Natural killer cell treated with Interleukin-12 subunit alpha and Interleukin-12 subunit beta and Interleukin-15 and Interleukin-18, amount 100 ng/mL, for 72 hours (primary cell): ENCODE measurements around the gene CATSPERE. TPM values are rescaled to one million over a fixed set of nuclear protein-coding genes. Genes with fewer than 3 reads are reported as not detected.

Experiments used
- ATAC-seq, 2 donors: fragments of 150-1000 bp; cut with Tn5 transposase in 1 of 2; sonication (Bioruptor Pico), chemical (Tn5 transposase) in 1 of 2; 2 replicates each; pipeline ENCODE4 v1.10.0; 2021
- DNase-seq: peaks from one replicate; pipeline ENCODE4 v3.0.0; 2022; ENCODE audit warnings: low spot score
- H3K27ac Mint-ChIP-seq, 2 donors: 1 replicate in 1 of 2; 2 replicates in 1 of 2; pipeline ENCODE4 v1.8.0; 2022; ENCODE audit warnings: mixed read lengths in 2 of 2, mild to moderate bottlenecking in 1 of 2, moderate library complexity in 1 of 2
- H3K27me3 Mint-ChIP-seq, 2 donors: 1 replicate in 1 of 2; 2 replicates in 1 of 2; pipeline ENCODE4 v1.8.0; 2022; ENCODE audit warnings: mixed read lengths in 2 of 2
- H3K36me3 Mint-ChIP-seq: one replicate; pipeline ENCODE4 v1.8.0; 2022; ENCODE audit warnings: mixed read lengths
- H3K4me1 Mint-ChIP-seq, 2 donors: 1 replicate in 1 of 2; 2 replicates in 1 of 2; pipeline ENCODE4 v1.8.0; 2022; ENCODE audit warnings: low read depth in 2 of 2, mixed read lengths in 2 of 2, mild to moderate bottlenecking in 1 of 2
- H3K4me3 Mint-ChIP-seq: one replicate; pipeline ENCODE4 v1.8.0; 2022; ENCODE audit warnings: mixed read lengths
- H3K9me3 Mint-ChIP-seq: 2 replicates; pipeline ENCODE4 v1.8.0; 2022; ENCODE audit warnings: mixed read lengths
- total RNA-seq, 2 donors: library from RNA; stranded (reverse); gene quantifications; one replicate each; pipeline ENCODE4 v1.2.3, GENCODE V29; 2022

CATSPERE gene
- total RNA-seq, 2 donors from 2014 or later: 0.64 to 0.78 TPM

DNA sequence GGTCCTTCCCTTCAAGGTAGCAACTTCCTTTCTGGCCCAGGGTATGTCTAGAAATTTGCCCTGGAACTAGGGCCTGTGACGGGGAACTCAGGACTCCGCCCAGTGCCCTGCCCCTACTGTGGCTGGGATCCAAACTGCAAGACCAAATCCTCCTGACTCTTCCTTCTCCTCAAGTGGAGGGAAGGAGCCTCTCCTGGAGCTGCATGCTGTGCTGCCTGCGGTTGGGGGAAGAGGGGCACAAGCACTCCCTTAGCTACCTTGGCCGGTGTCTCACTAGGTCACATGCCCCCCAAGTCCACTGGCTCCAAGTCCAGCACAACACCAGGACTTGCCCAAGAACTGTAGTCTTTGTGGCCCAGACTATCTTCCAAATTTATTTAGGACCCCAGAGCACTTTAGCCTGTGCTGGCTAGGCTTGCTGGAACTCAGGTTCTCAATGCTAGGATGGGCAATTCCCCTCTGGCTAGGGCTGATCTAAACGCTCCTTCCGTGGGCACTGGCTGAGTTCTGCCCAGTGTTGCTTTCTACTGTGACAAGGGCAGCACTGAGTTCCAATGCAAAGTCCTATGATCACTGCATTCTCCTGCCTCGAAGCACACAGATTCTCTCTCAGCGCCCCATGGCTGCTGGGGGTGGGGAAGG, 21.6 kb upstream of the CATSPERE start:
- ATAC-seq: no peak
- Mint-ChIP-seq H3K27me3 (no peaks in the 10 kb centered on the region), H3K4me1 (peaks cover 14 to 29% of the 10 kb centered on the region in 2 donors), H3K4me3 (no peak overlapping the region), H3K36me3 (peaks cover 10% of the 10 kb centered on the region), H3K27ac (no peak overlapping the region), H3K9me3 (no peaks in the 10 kb centered on the region)
- DNase-seq: no peak

- H3K27ac Mint-ChIP-seq: no peak overlapping the region
- H3K36me3 Mint-ChIP-seq: no peaks in the 10 kb centered on the region
- DNase-seq (no peak), ATAC-seq (no peak)
- H3K4me3 Mint-ChIP-seq: no peak overlapping the region
- H3K4me1 Mint-ChIP-seq: peaks cover 24 to 43% of the 10 kb centered on the region in 2 donors
- H3K9me3 Mint-ChIP-seq: no peaks in the 10 kb centered on the region
- no peaks in the 10 kb centered on the region for H3K27me3 Mint-ChIP-seq
Observed at GRCh38 chr1:244442850-244443249, 18.2 kb upstream of the CATSPERE start.

DNA sequence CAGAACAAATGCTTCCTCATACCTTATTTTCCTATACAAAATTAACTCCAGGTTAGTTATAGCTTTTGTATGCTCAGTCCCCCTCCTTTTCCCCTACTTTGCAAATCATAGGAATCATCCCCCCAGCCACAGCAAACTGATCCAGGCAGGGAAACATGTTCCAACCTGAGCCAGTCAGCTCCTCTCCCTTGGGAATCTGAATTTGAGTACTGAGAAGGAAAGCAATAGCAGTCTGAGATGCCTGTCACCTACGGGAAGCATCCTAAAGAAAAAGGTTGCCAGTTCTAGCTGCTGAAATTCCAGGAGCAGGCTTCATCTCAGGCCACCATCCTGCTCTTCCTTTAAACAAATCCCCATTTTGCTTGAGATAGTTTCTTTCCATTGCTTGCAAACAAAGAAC, 16.2 kb upstream of the CATSPERE start:
- H3K36me3 Mint-ChIP-seq: peaks cover 7% of the 10 kb centered on the region

GRCh38 chr1:244445320-244446181, 15.5 kb upstream of the CATSPERE start:
- Mint-ChIP-seq H3K27me3 (no peaks in the 10 kb centered on the region), H3K4me1 (peaks cover 38 to 43% of the 10 kb centered on the region in 2 donors), H3K4me3 (no peak overlapping the region), H3K9me3 (no peaks in the 10 kb centered on the region), H3K36me3 (peaks cover 13% of the 10 kb centered on the region), H3K27ac (peak overlapping the region; percentile 34 to 59)
- DNase-seq (no peak), ATAC-seq (no peak)

More for the DNA sequence above, 16.2 kb upstream of the CATSPERE start:
- H3K4me1 Mint-ChIP-seq: peaks cover 31 to 42% of the 10 kb centered on the region in 2 donors
- ATAC-seq (no peak), DNase-seq (no peak)
- H3K9me3 Mint-ChIP-seq: no peaks in the 10 kb centered on the region
- no peaks in the 10 kb centered on the region for H3K27me3 Mint-ChIP-seq
- H3K27ac Mint-ChIP-seq: peak overlapping the region; percentile 34 to 59
- no peak overlapping the region for H3K4me3 Mint-ChIP-seq

DNA sequence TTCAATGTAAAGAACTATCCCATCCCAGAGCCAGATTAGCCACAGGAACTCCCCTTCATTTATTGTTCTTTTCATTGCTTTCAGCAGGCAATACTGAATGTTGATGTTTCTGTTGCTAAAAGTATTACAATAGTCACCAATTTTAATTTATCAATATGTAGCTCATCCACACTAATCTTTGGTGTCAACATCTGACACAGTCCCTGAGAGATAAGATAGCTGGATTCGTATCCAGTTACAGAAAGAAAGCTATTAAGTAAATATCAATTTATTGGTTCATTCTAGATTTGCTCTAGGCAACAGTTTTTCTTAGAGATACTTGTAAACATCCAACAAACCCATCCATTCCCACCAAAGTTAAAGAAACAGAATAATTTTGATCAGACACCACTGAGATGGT, 14.0 kb upstream of the CATSPERE start:
- H3K27ac Mint-ChIP-seq: peak overlapping the region in 1 of 2 donors; percentile 21
- peaks cover 17% of the 10 kb centered on the region for H3K36me3 Mint-ChIP-seq
- no peaks in the 10 kb centered on the region for H3K27me3 Mint-ChIP-seq
- peaks cover under 1% of the 10 kb centered on the region for H3K9me3 Mint-ChIP-seq
- DNase-seq (no peak), ATAC-seq (no peak)
- H3K4me3 Mint-ChIP-seq: no peak overlapping the region
- peaks cover 42 to 49% of the 10 kb centered on the region in 2 donors for H3K4me1 Mint-ChIP-seq

GRCh38 chr1:244447552-244447951, 13.5 kb upstream of the CATSPERE start:
- Mint-ChIP-seq H3K27ac (peak overlapping the region in 1 of 2 donors; percentile 21), H3K4me3 (no peak overlapping the region), H3K27me3 (no peaks in the 10 kb centered on the region), H3K4me1 (peaks cover 46 to 53% of the 10 kb centered on the region in 2 donors), H3K36me3 (peaks cover 17% of the 10 kb centered on the region), H3K9me3 (peaks cover 3% of the 10 kb centered on the region)
- no peak for ATAC-seq
- DNase-seq: no peak

DNA sequence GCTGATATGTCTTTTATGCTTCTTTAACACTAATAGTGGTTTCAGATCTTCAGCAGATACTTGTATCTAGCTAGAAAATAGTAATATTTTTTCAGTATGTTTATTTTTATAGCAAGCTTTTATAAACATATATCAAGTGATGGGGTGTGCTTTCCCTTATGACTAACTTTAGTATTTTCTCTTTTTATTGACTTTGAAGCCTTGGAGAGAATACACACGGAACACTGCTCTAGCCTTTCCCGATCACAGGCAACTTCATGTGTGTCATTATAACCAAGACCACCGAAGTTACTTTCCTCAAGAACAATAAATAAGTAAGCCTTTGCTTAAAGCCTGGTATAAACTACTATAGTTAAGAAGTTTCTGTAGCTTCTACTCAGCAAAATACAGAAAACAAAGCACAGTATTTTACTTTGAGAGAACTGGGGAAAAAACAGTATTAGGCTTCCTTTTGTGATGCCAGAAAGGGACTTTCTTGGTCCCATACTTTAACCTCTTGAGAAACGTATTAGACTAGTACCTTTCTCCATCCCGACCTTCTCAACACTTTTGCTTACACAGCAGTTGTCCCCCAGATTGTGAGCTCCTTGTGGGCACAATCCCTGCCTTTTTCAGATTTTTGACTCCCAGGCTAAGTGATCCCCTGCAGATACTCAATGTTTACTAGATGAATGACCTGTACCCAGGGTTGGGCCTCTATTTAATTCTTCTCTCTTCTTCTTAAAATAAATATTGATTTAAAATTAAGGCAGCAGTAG, 12.6 kb upstream of the CATSPERE start:
- Mint-ChIP-seq H3K36me3 (peaks cover 17% of the 10 kb centered on the region), H3K9me3 (peaks cover 3% of the 10 kb centered on the region)

DNA sequence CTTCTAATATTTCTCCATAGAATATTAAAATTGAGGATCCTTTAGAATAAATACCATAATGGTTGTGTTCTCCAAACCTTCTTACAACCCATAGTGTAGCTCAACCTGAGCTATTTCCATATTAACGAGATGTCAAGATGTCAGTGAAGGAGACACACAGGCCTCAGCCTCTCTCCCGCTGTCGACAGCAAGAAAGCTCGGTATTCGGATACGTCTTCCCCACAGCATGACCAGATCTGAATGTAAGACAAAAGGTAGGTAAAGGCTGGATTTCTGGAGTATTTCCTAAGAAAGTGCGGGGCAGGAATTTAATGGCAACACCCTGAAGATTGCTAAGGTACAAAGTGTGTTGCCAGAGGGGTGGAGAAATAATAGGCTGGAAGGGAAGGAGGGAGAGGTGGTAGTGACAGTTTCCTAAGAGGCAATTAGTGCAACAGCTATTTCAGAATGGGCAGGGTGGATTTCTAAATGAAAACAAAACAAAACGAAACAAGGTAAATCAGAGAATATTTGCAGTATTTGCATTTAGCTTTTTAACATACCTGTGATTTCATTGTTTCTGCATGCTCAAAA, 11.1 kb upstream of the CATSPERE start:
- H3K4me1 Mint-ChIP-seq: peaks cover 44 to 55% of the 10 kb centered on the region in 2 donors
- no peak for ATAC-seq

More for the DNA sequence above, 12.6 kb upstream of the CATSPERE start:
- Mint-ChIP-seq H3K4me3 (peak overlapping the region; percentile 22), H3K27me3 (no peaks in the 10 kb centered on the region), H3K27ac (no peak overlapping the region), H3K4me1 (peaks cover 46 to 58% of the 10 kb centered on the region in 2 donors)
- no peak for ATAC-seq
- no peak for DNase-seq

DNA sequence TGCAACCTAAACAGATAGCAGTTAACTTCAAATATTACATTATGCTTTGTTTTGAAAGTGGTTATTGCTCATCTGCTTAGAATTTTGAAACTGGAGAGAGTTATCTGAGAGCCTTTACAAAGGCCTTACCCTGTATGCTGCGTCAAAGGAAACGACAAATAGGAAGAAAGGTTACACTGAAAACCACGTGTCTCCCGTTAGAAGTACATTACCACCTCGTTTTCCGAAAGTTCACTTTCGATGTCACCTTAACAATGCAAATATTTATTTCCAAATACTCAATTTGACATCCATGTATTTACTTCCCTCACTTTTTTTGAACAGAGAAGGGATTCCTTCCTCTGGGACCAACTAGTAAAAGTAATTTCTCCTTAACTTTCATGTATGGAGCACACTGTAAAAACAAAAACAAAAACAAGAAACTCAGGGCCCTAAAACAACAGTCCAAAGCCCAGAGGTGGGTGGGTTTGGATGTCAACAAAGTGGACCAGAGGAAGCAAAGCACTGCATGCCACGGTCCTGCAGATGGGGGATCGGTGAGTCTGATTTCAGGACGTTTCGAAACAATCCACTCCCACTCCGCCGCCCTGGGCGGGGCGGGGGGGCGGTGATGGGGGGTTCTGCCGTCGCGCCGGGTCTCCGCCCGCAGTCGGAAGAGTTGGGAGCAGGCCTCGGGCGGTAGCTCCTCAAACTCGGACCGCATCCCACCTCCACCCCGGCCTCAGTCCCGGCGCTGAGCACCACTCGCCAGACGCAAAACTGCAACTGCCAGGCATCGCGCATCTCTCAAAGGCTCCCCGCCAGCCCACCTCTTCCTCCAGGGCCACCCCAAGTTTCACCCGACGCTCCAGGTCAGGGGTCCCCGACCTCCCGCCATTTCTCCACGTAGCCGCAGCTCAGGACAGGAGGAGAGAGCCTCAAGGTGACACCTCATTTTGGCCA, 10.2 kb upstream of the CATSPERE start:
- Mint-ChIP-seq H3K4me1 (peaks cover 40 to 48% of the 10 kb centered on the region in 2 donors), H3K27me3 (no peaks in the 10 kb centered on the region), H3K4me3 (peak overlapping the region; percentile 95), H3K9me3 (peaks cover 3% of the 10 kb centered on the region), H3K27ac (peak overlapping the region; percentile 76 to 94), H3K36me3 (peaks cover 17% of the 10 kb centered on the region)
- DNase-seq: peak; percentile 68
- peak in 1 of 2 donors; percentile 1 for ATAC-seq

More for the DNA sequence above, 11.1 kb upstream of the CATSPERE start:
- Mint-ChIP-seq H3K4me3 (peak overlapping the region; percentile 95), H3K9me3 (peaks cover 3% of the 10 kb centered on the region), H3K27ac (peak overlapping the region; percentile 76 to 94), H3K27me3 (no peaks in the 10 kb centered on the region), H3K36me3 (peaks cover 17% of the 10 kb centered on the region)
- no peak for DNase-seq

DNA sequence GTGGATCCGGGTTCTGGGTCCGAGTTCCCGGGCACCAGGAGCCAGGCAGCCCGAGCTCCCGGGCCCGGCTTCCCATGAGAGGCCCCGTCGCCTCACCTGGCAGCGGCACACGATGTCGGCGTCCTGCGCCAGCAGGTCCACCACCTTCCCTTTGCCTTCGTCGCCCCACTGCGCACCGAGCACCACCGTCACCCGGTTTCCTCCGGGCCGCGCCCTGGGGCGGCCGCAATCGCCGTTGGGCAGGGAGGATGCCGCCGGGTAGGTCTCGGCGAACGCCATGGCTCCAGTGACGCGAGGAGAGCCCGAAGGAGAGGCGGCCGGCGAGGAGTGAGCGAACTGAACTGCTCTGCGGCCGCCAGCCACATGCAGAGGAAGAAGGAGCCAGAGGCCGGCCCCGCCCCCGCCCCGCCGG, 9.5 kb upstream of the CATSPERE start, which contains the start of gene ADSS2:
TSS of gene ADSS2 (minus strand) at position 371 of the 412 bp plus-strand sequence. CDS start at position 279, 92 bp downstream.
- H3K27me3 Mint-ChIP-seq: no peaks in the 10 kb centered on the region
- H3K4me3 Mint-ChIP-seq: peak within 1 kb of the TSS; percentile 95
- H3K36me3 Mint-ChIP-seq: peaks cover 17% of the 10 kb centered on the region
- DNase-seq: no peak
- no peak for ATAC-seq
- peak within 1 kb of the TSS; percentile 76 to 94 for H3K27ac Mint-ChIP-seq
- H3K9me3 Mint-ChIP-seq: peaks cover 3% of the 10 kb centered on the region
- peaks cover 35 to 42% of the 10 kb centered on the region in 2 donors for H3K4me1 Mint-ChIP-seq

- ATAC-seq (peak; percentile 98), DNase-seq (peak; percentile 100)
- peaks cover 17% of the 10 kb centered on the region for H3K36me3 Mint-ChIP-seq
- H3K4me3 Mint-ChIP-seq: peak overlapping the region; percentile 95
- peaks cover 3% of the 10 kb centered on the region for H3K9me3 Mint-ChIP-seq
- H3K27ac Mint-ChIP-seq: peak overlapping the region; percentile 76 to 87
- H3K27me3 Mint-ChIP-seq: no peaks in the 10 kb centered on the region
- H3K4me1 Mint-ChIP-seq: peaks cover 32 to 38% of the 10 kb centered on the region in 2 donors
Observed at GRCh38 chr1:244451951-244452795, 8.9 kb upstream of the CATSPERE start.
